H1 (cell line): Measurements from ENCODE around the gene C6orf163. TPM values are rescaled to one million over a fixed set of nuclear protein-coding genes. Genes with fewer than 3 reads are reported as not detected.

Source experiments
- CHD1 ChIP-seq: IDR thresholded peaks from 2 replicates; pipeline ENCODE4 v1.6.1; 2012; ENCODE audit warnings: low read depth, low read length, improper control_type of control experiment
- E2F6 ChIP-seq: IDR thresholded peaks from 2 replicates; pipeline ENCODE4 v1.6.1; 2012; ENCODE audit warnings: inconsistent platforms
- RBBP5 ChIP-seq: IDR thresholded peaks from 2 replicates; pipeline ENCODE4 v1.7.1; 2012; ENCODE audit warnings: low read depth, mild to moderate bottlenecking, inconsistent platforms, low read length, moderate library complexity, borderline replicate concordance
- RXRA ChIP-seq: IDR thresholded peaks from 2 replicates; pipeline ENCODE4 v1.6.1; 2011; ENCODE audit warnings: low read depth, mild to moderate bottlenecking, low read length, moderate library complexity; ENCODE audit not compliant: insufficient read depth
- SIRT6 ChIP-seq: IDR thresholded peaks from one replicate; pipeline ENCODE4 v1.7.1; 2012; ENCODE audit warnings: low read length, inconsistent platforms
- ZNF274 ChIP-seq: IDR thresholded peaks from 2 replicates; pipeline ENCODE4 v1.7.0; 2012; ENCODE audit warnings: low read length, borderline replicate concordance; ENCODE audit errors: extremely low read depth
- polyA plus RNA-seq, 7 experiments: library from polyadenylated mRNA; depleted of rRNA in 3 of 7; stranded (reverse) in 5 of 7; unstranded in 2 of 7; fragments of >200 nt in 5 of 7; fragments of 200-250 nt in 2 of 7; gene quantifications; 1 replicate in 5 of 7; 2 replicates in 1 of 7; 4 replicates in 1 of 7; pipeline versions ENCODE4 v1.2.1 to v1.2.3, GENCODE V29; 2011 to 2013; ENCODE audit warnings: missing spikeins in 2 of 7, mixed read lengths in 2 of 7
- total RNA-seq: library from RNA; stranded (reverse); fragmentation: NEBNext Ultra II Directional; extraction: Animal tissue kit (Norgen Biotek cat#: 25700); gene quantifications from 2 replicates; pipeline ENCODE4 v1.2.1, GENCODE V29; 2021

C6orf163 gene
- total and polyA plus RNA-seq, 2 of the 8 experiments (the other 6 are each of a cell fraction or from before 2014, with no cell fraction given): 0.36 to 1.5 TPM

- TF ChIP-seq RBBP5 (no peak), E2F6 (no peak), RXRA (no peak), CHD1 (no peak), SIRT6 (no peak), ZNF274 (no peak)
Observed at GRCh38 chr6:87312860-87313259, 31.8 kb upstream of the C6orf163 start (continued).
